ENCODE results near the gene OCRL. TPM values are rescaled to one million over a fixed set of nuclear protein-coding genes. Genes with fewer than 3 reads are reported as not detected.

OCRL gene
- total and polyA plus RNA-seq, 2 of the 13 experiments (the other 11 are each of a cell fraction or from before 2014, with no cell fraction given): 13.4 to 32.0 TPM

GRCh38 chrX:129596077-129596476 lies 56.0 kb downstream of the OCRL start:
- intact Hi-C loops (cut with micrococcal nuclease; ENCODE audit: unreplicated experiment): no loop called here
- Histone ChIP-seq H4K20me1 (ENCODE audit: insufficient read depth, low read length) (no peaks in the 10 kb centered on the region), H3K36me3 (replicated peaks in 1 of 2; ENCODE audit: control insufficient read depth in 1 of 2, insufficient read depth in 2 of 2, low read length in 2 of 2) (peaks cover 1 to 2% of the 10 kb centered on the region in 2 experiments; a peak in 1 of 5 replicates), H3K9ac (ENCODE audit: insufficient read depth, low read depth, low read length) (no peak overlapping the region), H3K4me2 (ENCODE audit: low read depth, low read length) (no peak overlapping the region), H3K27me3 (ENCODE audit: control insufficient read depth in 1 of 2, insufficient read depth in 2 of 2, low read length in 2 of 2) (no peaks in the 10 kb centered on the region), H3K79me2 (ENCODE audit: insufficient read depth, low read length) (no peaks in the 10 kb centered on the region), H3K4me3 (replicated peaks in 1 of 3; ENCODE audit: insufficient read depth in 1 of 3, low read depth in 2 of 3, low read length in 3 of 3) (no peak overlapping the region), H2AFZ (ENCODE audit: low read length) (no peak overlapping the region), H3K9me3 (ENCODE audit: low read length) (no peaks in the 10 kb centered on the region), H3K27ac (ENCODE audit: extremely low read length, insufficient read depth, low read length) (no peak overlapping the region), H3K4me1 (ENCODE audit: insufficient read depth, low read length) (no peaks in the 10 kb centered on the region)
- BruUV-seq (replicated peaks): no TSS peak
- ChIA-PET CTCF (ENCODE audit: low intra/inter-chr PET ratio, low total read pairs) (no interaction called here), POLR2A (no interaction called here)
- WGBS (ENCODE audit: low lambda C conversion rate): 87% methylated on average over 4 of the region's 5 CpGs
- TF ChIP-seq NFKBIZ (CRISPR knock-in tag; IDR thresholded peaks at IDR 0.05) (no peak), RNF219 (CRISPR knock-in tag; IDR thresholded peaks at IDR 0.05) (no peak), TRIM22 (IDR thresholded peaks at IDR 0.05) (no peak), TAF1 (CRISPR knock-in tag; IDR thresholded peaks at IDR 0.05) (no peak), ZNF660 (CRISPR knock-in tag; IDR thresholded peaks at IDR 0.05; ENCODE audit: borderline replicate concordance, low read depth) (no peak), CEBPB (IDR thresholded peaks at IDR 0.05; ENCODE audit: borderline replicate concordance, low read depth, low read length) (no peak), ETV5 (CRISPR knock-in tag; IDR thresholded peaks at IDR 0.05; ENCODE audit: borderline replicate concordance) (no peak), ZFP36 (IDR thresholded peaks at IDR 0.05; ENCODE audit: borderline replicate concordance, low read depth, low read length, partially characterized antibody) (no peak), ZNF614 (CRISPR knock-in tag; IDR thresholded peaks at IDR 0.05; ENCODE audit: borderline replicate concordance) (no peak), GPBP1L1 (CRISPR knock-in tag; IDR thresholded peaks at IDR 0.05) (no peak), ZNF296 (CRISPR knock-in tag; conservative IDR thresholded peaks at IDR 0.05) (no peak), ZNF619 (CRISPR knock-in tag; IDR thresholded peaks at IDR 0.05) (no peak), NCOA2 (CRISPR knock-in tag; IDR thresholded peaks at IDR 0.05) (no peak), CENPX (CRISPR knock-in tag; IDR thresholded peaks at IDR 0.05) (no peak), KAT7 (CRISPR knock-in tag; IDR thresholded peaks at IDR 0.05; ENCODE audit: borderline replicate concordance) (no peak), TIGD3 (CRISPR knock-in tag; IDR thresholded peaks at IDR 0.05; ENCODE audit: borderline replicate concordance) (no peak)
- TF ChIP-seq, protein P1, sequence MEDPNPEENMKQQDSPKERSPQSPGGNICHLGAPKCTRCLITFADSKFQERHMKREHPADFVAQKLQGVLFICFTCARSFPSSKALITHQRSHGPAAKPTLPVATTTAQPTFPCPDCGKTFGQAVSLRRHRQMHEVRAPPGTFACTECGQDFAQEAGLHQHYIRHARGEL (CRISPR knock-in tag; IDR thresholded peaks at IDR 0.05): no peak
- no peak for DNase-seq (ENCODE audit: low spot score)
- in situ Hi-C loops (cut with HindIII; ENCODE audit: extremely low pct_ligation_motif_present, low pct_unique_long_range_greater_than_20kb): no loop called here
- ATAC-seq: no peak
- no peak for FAIRE-seq

Data from HepG2 (cell line).